Activated CD8-positive, alpha-beta memory T cell treated with anti-CD3 and anti-CD28 coated beads for 48 hours (primary cell): ENCODE results near the gene CELF5.
"Not testable (repeated sequence)": the region's sequence is repeated elsewhere in the genome, so short reads cannot be mapped to it uniquely, and the experiment has no call there.

Experiments used
- DNase-seq, 3 experiments: peaks; one replicate each; pipeline ENCODE4 v3.0.0-alpha.2; 2020; ENCODE audit warnings: low read depth in 2 of 3, low spot score in 2 of 3

Gene CELF5

DNA sequence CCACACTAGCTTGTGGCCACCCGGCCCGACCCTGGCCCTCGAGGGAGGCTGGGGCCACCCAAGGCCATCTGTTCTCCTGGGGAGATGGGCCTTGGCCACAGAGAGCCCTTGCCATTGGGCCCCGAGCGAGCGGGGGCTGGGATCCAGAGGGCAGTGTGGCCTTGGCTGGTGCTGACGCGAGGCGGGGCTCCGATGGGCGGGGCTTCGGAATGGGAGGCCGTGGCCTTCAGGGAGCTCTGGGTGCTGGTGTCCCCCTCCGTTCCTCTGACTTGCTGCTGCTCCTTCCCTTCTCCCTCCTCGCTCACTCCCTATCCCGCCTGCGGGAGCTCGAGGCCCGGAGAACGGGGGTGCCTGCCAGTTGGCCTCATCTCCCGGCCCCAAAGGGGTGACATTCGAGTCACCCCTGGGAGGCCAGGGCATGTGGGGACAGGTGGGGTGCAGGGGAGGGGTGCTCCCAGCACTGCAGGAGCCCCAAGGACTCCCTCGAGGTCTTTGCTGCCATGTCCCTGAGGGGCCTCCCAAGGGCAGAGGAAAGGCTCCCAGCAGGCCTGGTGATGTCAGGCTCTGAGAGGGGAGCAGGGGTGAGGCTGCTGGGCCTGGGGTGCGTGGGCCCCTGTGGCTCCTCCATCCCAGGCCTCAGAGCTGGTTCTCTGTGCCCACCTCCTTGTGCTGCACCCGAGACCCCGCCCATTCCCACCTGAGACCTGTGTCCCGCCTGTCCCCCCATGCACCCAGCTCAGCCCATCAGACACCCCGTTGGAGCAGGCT is 34.6 kb upstream of the CELF5 start:
- DNase-seq: no peak

DNA sequence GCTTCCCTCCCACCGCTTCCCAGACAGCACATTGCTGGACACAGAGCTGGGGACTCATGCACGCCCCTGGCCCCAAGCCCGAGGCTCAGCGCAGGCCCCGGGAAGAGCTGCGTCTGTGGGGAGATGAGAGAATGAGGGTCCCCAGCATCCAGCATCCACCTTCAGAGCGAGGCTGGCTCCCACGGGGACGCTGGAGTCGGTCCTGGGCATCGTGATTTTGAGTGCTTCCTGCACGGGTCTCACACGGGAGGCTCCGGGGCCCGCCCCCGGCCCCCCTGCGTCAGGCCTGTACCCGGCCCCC is 34.0 kb upstream of the CELF5 start:
- no peak for DNase-seq

- no peak for DNase-seq
Measured at GRCh38 chr19:3190921-3191805, 33.3 kb upstream of the CELF5 start.

DNA sequence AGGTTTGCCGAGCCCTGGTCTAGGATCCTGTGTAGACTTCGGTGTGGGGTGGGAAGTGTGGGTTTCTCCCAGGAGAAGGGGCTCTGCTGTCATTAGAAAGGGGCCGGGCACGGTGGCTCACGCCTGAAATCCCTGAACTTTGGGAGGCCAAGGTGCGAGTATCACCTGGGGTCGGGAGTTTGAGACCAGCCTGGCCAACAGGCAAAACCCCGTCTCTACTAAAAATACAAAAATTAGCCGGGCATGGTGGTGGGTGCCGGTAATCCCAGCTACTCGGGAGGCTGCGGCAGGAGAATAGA is 32.7 kb upstream of the CELF5 start:
- not testable (repeated sequence) for DNase-seq

- DNase-seq: no peak
Measured at GRCh38 chr19:3192228-3192635, 32.2 kb upstream of the CELF5 start.

DNA sequence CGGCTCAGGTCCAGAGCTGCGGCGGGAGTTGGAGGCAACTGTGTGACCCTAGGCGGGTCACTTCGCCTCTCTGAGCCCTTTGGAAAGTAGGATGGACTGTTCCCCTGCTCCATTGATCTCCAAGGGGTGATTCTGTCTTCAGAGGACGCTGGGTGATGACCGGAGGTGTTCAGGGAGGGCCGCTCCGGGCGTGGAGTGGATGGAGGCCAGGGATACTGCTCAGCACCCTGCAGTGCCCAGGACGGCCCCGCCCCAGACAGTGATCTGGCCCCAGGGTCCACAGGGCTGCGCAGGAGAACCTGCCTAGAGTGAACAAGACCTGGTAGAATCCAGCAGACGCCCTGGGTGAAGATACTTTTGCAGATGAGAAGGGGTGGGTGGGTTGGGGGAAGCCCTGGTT is 31.8 kb upstream of the CELF5 start:
- DNase-seq: no peak

- no peak for DNase-seq
Measured at GRCh38 chr19:3193256-3194105, 31.0 kb upstream of the CELF5 start.

GRCh38 chr19:3194106-3195087 is 30.1 kb upstream of the CELF5 start:
- no peak for DNase-seq

DNA sequence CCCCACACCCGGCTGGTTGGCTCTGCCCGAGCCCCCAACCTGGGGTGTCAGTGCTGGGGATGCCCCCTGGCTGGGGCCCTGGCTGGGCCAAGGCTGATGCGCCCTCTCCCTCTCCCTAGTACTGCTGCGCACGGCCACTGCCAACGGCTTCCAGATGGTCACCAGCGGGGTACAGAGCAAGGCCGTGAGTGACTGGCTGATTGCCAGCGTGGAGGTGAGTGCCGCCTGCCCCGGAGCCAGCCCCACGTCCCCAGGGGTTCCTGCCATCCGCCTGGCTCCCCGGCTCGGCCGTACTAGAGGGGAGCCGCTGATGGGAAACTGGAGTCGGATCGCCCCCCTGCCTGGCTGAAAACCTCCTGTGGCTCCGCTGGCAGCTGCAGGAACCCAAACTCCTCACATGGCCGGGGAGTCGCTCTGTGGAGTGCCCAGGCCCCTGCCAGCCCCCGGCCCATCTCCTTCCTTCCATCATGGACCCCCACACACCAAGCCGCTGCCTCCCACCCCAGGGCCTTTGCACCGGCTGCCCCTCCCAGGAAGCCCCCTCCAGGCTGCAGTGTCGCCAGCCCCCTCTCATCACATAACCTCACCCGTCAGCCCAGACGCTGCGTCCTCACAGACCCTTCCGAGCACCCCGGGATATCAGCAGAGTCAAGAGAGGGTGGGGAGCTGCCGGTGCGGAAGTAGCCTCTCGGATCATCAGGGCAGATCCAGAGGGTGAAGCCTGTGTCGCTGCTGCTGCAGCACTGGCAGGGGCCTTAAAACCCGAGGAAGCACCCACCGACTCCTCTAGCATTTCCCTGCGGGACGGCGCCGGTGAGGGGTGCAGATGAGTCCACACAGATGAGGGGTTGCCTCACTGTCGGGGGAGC is 28.2 kb upstream of the CELF5 start:
- no peak for DNase-seq

DNA sequence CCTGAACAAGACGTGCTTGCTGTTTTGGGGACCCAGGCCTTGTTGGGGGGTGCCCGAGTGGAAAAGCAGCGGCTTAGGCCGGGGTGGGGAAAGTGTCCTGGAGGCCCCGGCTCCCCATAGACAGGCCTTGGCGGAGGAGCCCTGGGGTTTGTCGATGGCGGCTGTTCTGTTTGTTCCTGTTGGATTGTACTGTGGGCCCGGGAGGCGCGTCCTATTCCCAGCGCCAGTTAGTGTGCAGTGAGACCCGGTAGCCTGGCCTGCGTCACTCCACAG is 27.6 kb upstream of the CELF5 start:
- no peak for DNase-seq

DNA sequence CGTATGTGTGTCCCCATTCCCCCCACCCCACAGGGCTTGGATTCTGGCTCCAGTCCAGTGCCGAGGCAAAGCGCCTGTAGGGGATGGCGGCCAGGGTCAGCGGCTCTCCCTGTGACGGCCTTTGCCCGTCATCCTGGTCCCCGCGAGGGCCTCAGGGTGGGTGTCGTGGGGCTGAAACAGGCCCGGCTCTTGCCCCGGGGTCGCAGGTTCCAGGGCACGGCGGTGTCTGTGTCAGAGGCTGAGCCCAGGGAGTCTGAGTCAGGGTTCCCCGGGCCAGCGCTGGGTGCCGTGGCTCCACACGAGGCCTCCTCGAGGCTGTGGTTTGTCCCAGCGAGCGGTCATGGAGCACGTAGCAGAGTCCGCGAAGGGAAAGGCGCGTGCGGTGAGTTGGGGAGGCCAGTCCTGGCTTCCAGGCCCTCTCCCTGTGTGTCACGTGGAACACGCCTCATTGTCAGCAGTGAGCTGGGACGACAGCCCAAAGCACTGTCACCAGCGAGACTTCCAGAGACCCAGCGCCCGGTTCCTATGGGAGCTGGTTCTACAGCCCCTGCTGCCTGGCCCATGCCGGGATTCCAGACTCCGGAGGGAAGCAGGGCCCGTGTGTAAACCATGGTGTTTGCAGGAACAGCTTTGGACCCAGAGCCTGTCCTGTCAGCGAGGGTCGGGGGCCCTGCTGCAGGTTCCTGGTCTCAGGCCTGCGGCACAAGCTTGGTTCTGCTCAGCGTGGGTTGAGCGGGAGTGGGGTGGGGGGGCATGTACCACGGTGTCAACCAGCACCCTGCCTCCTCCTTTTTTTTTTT is 25.4 kb upstream of the CELF5 start:
- DNase-seq: no peak

DNA sequence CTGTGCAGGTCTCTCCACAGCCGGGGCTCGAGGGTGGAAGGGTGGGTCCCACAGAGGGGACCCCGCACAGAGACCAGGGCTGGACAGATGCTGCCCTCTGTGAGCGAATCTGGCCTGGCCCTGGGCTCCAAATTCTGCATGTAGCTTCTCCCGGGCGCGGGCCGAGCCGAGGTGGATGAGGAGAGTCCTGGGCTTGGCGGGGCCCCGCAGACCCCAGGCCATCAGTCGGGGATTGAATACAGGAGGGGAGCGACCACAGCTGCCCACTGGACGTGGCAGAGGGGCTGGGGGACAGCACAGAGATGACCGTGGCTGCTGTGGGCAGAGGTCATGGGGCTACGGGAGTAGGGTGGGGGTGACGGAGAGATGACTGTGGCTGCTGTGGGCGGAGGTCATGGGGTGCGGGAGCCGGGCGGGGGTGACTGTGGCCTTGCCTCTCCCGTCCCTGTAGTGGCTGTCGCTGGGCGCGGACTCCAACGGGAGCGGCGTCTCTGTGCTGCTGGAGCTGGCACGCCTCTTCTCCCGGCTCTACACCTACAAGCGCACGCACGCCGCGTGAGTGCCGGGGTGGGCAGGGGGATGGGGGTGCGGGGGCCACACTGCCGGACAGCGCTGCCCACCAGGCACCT is 23.3 kb upstream of the CELF5 start:
- no peak for DNase-seq

- DNase-seq: no peak
Measured at GRCh38 chr19:3201911-3202310, 22.6 kb upstream of the CELF5 start.

DNA sequence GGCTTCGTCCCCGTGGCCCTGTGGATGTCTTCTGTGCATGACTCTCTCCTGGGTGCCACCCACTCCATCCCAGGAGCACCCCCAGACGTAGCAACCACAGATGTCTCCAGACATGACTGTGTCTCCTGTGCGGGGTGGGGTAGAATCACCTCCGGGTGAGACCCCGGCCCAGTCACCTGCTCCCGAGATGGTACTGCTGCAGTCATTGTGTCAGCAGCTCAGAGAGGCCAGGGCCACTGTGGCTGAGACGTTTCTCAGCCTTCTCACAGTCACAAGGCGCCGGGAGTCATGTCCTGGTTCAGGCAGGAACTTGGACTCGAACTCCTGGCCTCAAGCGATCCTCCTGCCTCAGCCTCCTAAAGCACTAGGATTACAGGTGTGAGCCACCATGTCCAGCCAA is 22.1 kb upstream of the CELF5 start:
- DNase-seq: no peak

DNA sequence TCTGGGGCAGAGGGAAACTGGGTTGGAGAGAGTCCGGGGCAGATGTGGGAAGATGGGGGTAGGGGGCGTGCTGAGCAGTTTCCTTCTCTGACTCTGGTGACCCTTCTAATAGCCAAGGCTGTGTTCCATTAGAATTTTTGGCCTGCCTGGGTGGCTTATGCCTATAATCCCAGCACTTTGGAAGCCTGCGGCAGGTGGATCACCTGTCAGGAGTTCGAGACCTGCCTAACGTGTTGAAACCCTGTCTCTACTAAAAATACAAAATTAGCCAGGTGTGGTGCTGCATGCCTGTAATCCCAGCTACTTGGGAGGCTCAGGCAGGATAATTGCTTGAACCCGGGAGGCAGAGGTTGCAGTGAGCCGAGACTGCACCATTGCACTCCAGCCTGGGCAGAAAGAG is 21.6 kb upstream of the CELF5 start:
- not testable (repeated sequence) for DNase-seq

DNA sequence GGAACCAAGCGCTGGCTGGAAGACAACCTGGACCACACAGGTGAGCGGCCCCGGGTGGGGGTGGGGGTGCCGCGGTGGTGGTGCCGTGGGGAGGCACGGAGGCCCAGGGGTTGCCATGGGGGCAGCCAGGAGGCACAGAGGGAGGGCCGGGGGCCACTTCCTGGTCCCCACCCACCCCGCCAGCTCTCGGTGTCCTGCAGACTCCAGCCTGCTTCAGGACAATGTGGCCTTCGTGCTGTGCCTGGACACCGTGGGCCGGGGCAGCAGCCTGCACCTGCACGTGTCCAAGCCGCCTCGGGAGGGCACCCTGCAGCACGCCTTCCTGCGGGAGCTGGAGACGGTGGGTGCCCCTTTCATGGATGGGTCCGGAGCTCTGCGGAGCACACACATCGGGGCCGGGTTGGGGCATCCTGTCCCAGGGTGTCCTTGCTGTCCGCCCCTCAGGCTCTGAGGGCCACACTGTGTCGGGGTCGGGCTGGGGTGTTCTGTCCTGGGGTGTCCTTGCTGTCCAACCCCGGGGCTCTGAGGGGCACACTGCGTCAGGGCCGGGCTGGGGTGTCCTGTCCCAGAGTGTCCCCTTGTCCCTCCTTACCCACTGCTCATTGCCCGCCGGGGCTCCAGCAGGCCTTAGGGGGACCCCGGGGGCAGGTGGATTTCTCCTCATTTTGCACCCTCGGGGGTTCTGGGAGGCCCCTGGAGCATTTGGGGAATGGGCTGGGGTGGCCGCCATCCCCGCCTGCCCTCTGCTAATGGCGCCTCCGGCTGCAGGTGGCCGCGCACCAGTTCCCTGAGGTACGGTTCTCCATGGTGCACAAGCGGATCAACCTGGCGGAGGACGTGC is 20.4 kb upstream of the CELF5 start:
- DNase-seq: no peak

DNA sequence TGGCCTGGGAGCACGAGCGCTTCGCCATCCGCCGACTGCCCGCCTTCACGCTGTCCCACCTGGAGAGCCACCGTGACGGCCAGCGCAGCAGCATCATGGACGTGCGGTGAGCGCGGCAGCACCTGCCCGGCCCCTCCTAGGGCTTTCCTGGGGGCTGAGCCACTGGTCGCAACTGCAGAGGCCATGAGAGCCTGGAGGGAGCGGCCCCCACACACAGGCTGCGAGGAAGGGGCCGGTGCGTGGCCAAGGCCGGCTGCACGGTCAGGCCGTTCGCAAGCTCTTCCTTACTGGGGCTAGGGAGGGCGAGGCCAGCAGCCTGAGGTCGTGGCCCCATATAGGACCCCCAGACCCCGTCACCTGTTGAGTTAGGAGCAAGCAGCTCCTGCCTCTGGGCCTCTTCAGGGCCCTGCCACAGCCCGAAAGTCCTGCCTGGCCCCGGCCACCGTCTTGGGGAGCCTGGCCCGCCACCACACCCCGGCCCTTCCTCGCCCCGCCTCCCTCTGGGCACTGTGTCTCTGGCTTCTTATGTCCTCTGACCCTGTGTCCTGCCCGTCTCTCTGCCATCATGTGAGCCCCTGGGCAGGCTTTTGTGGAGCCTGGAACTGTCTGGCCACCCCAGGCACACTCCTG is 19.7 kb upstream of the CELF5 start:
- no peak for DNase-seq
